B cell (primary cell): ENCODE results near the gene KCNH5. TPM values are rescaled to one million over a fixed set of nuclear protein-coding genes. Genes with fewer than 3 reads are reported as not detected.

ENCODE experiments used
- ATAC-seq: fragments of 200-7000 bp; cut with Tn5 transposase; one replicate; pipeline ENCODE4 v1.10.0; 2021; ENCODE audit warnings: low read depth, mild to moderate bottlenecking, moderate number of reproducible peaks, moderate library complexity
- CTCF ChIA-PET: fragments of 350-600 bp; sonication (Branson Sonifier 250); formaldehyde crosslinking; loops from one replicate; lab custom pipeline; 2021; ENCODE audit warnings: antibody characterized with exemption, inconsistent platforms; lab: Charles Lee
- POLR2A ChIA-PET: fragments of 350-600 bp; sonication (Branson Sonifier 250); formaldehyde crosslinking; loops from one replicate; lab custom pipeline; 2021; ENCODE audit warnings: antibody characterized with exemption; lab: Charles Lee
- DNase-seq: peaks from one replicate; pipeline ENCODE4 v3.0.0; 2013
- H2AFZ ChIP-seq: 2 replicates; pipeline ENCODE4 v1.6.1; 2012; ENCODE audit warnings: mild to moderate bottlenecking, low read depth, low read length; ENCODE audit not compliant: insufficient read depth, poor library complexity, severe bottlenecking
- H3K27ac ChIP-seq, 2 donors: 1 replicate in 1 of 2; 2 replicates in 1 of 2; pipeline ENCODE4 v1.5.1; 2012 to 2013; ENCODE audit warnings: low read length in 2 of 2, mild to moderate bottlenecking in 2 of 2, moderate library complexity in 1 of 2
- H3K27me3 ChIP-seq, 4 experiments: fragments of 200-600 bp in 1 of 4; sonication (generic) in 1 of 4; replicated peaks in 1 of 4; 1 replicate in 2 of 4; 2 replicates in 2 of 4; pipeline versions ENCODE4 v1.6.1 to v1.7.0; 2013 to 2016; ENCODE audit warnings: low read length in 3 of 4, mild to moderate bottlenecking in 2 of 4, mixed read lengths in 1 of 4, moderate library complexity in 1 of 4; ENCODE audit not compliant: insufficient read depth in 4 of 4, control insufficient read depth in 3 of 4; ENCODE audit errors: control extremely low read depth in 1 of 4
- H3K36me3 ChIP-seq, 2 experiments: replicated peaks in 1 of 2; 1 replicate in 1 of 2; 2 replicates in 1 of 2; pipeline versions ENCODE4 v1.6.1 to v1.7.1; 2013; ENCODE audit warnings: low read length in 1 of 2; ENCODE audit not compliant: insufficient read depth in 2 of 2, control insufficient read depth in 1 of 2; ENCODE audit errors: control extremely low read depth in 1 of 2, extremely low read depth in 1 of 2
- H3K4me1 ChIP-seq, 2 donors: fragments of 200-600 bp in 1 of 2; sonication (generic) in 1 of 2; 1 replicate in 1 of 2; 2 replicates in 1 of 2; pipeline versions ENCODE4 v1.5.1 to v1.6.1; 2013 to 2017; ENCODE audit warnings: low read length in 2 of 2; ENCODE audit not compliant: control insufficient read depth in 2 of 2, insufficient read depth in 2 of 2
- H3K4me2 ChIP-seq: replicated peaks from 2 replicates; pipeline ENCODE3; 2012; ENCODE audit warnings: mild to moderate bottlenecking, low read depth, low read length; ENCODE audit not compliant: poor library complexity, severe bottlenecking
- H3K4me3 ChIP-seq, 5 experiments: fragments of 200-600 bp in 1 of 5; sonication (generic) in 1 of 5; 1 replicate in 3 of 5; 2 replicates in 2 of 5; pipeline versions ENCODE4 v1.5.1 to v1.7.0; 2011 to 2016; ENCODE audit warnings: low read length in 4 of 5, mild to moderate bottlenecking in 4 of 5, low read depth in 2 of 5, control low read depth in 1 of 5, moderate library complexity in 1 of 5; ENCODE audit not compliant: insufficient read depth in 1 of 5; ENCODE audit errors: control extremely low read depth in 1 of 5, extremely low read depth in 1 of 5
- H3K79me2 ChIP-seq: fragments of 200-600 bp; sonication (generic); one replicate; pipeline ENCODE4 v1.6.0; 2016; ENCODE audit warnings: low read length; ENCODE audit not compliant: control insufficient read depth, insufficient read depth
- H3K9ac ChIP-seq: fragments of 200-600 bp; sonication (generic); 2 replicates; pipeline ENCODE4 v1.6.1; 2017; ENCODE audit warnings: mild to moderate bottlenecking, low read length, moderate library complexity
- H3K9me3 ChIP-seq, 3 donors: one replicate each; pipeline versions ENCODE4 v1.6.1 to v1.7.1; 2013; ENCODE audit warnings: low read length in 2 of 3; ENCODE audit not compliant: control insufficient read depth in 2 of 3, insufficient read depth in 1 of 3; ENCODE audit errors: control extremely low read depth in 1 of 3
- H4K20me1 ChIP-seq: 2 replicates; pipeline ENCODE4 v1.6.0; 2012; ENCODE audit warnings: mild to moderate bottlenecking, low read length; ENCODE audit not compliant: insufficient read depth, control insufficient read depth, poor library complexity, severe bottlenecking
- H3K27ac Mint-ChIP-seq: one replicate; pipeline ENCODE4 v1.8.0; 2021; ENCODE audit warnings: mixed read lengths
- H3K27me3 Mint-ChIP-seq: one replicate; pipeline ENCODE4 v1.8.0; 2021; ENCODE audit warnings: mixed read lengths
- H3K4me1 Mint-ChIP-seq: one replicate; pipeline ENCODE4 v1.8.0; 2021; ENCODE audit warnings: mixed read lengths
- H3K4me3 Mint-ChIP-seq: one replicate; pipeline ENCODE4 v1.8.0; 2021; ENCODE audit warnings: mixed read lengths
- H3K9me3 Mint-ChIP-seq: one replicate; pipeline ENCODE4 v1.8.0; 2022; ENCODE audit warnings: mixed read lengths; ENCODE audit not compliant: insufficient read depth
- CTCF ChIP-seq: fragments of 200-600 bp; IDR thresholded peaks from one replicate; pipeline ENCODE4 v1.8.0; 2022; ENCODE audit warnings: antibody characterized with exemption, mild to moderate bottlenecking
- EZH2 ChIP-seq: IDR thresholded peaks from 2 replicates; pipeline ENCODE4 v1.6.1; 2012; ENCODE audit warnings: borderline replicate concordance, low read depth, mild to moderate bottlenecking, moderate library complexity, low read length; ENCODE audit not compliant: insufficient read depth, poor library complexity, severe bottlenecking
- WGBS: methylation state at CpG from one replicate; pipeline ENCODE4 v1.1.5; 2013; ENCODE audit warnings: missing lambda C conversion rate; ENCODE audit not compliant: insufficient coverage; 5-methylcytosine and 5-hydroxymethylcytosine counted together
- intact Hi-C: fragments of 100-400 bp; cut with micrococcal nuclease; formaldehyde crosslinking; loops from one replicate; pipeline ENCODE4 v1.10.0; 2022
- polyA plus RNA-seq: library from polyadenylated mRNA; depleted of rRNA; stranded (reverse); fragments of >200 nt; gene quantifications from 2 replicates; pipeline ENCODE4 v1.2.3, GENCODE V29; 2012
- total RNA-seq, 2 donors: library from RNA; stranded (reverse); fragments of 120-200 nt in 1 of 2; gene quantifications; 1 replicate in 1 of 2; 2 replicates in 1 of 2; pipeline versions ENCODE4 v1.2.3 to v1.2.4, GENCODE V29; 2013 to 2022

The KCNH5 gene
- total and polyA plus RNA-seq, 2 donors (not counting 1 experiment from before 2014, with no cell fraction given) = not detected

- H3K4me2 ChIP-seq = no peak overlapping the region
- TF ChIP-seq CTCF (no peak), EZH2 (no peak)
- ChIA-PET CTCF (no interaction called here), POLR2A (no interaction called here)
- H3K9me3 ChIP-seq = no peaks in the 10 kb centered on the region
- no peaks in the 10 kb centered on the region for H3K79me2 ChIP-seq
- Mint-ChIP-seq H3K4me3 (no peak overlapping the region), H3K4me1 (no peaks in the 10 kb centered on the region), H3K27ac (no peak overlapping the region), H3K27me3 (no peaks in the 10 kb centered on the region), H3K9me3 (no peaks in the 10 kb centered on the region)
- H3K27me3 ChIP-seq = no peaks in the 10 kb centered on the region
- WGBS = no CpG with 5 or more reads among the region's 1 CpG
- H3K4me1 ChIP-seq = no peaks in the 10 kb centered on the region
- ATAC-seq = no peak
- H3K36me3 ChIP-seq = no peaks in the 10 kb centered on the region
- intact Hi-C loops = no loop called here
- H3K9ac ChIP-seq = no peak overlapping the region
- DNase-seq = no peak
- H3K27ac ChIP-seq = no peak overlapping the region
- H4K20me1 ChIP-seq = no peaks in the 10 kb centered on the region
- H3K4me3 ChIP-seq = no peak overlapping the region
- H2AFZ ChIP-seq = no peak overlapping the region
Observed at GRCh38 chr14:62908506-62908905, 136.8 kb downstream of the KCNH5 start.

GRCh38 chr14:62905566-62905965, 139.7 kb downstream of the KCNH5 start:
- ATAC-seq (no peak), DNase-seq (no peak)
- H3K4me3 ChIP-seq = no peak overlapping the region
- H3K9me3 ChIP-seq = no peaks in the 10 kb centered on the region
- H3K4me2 ChIP-seq = no peak overlapping the region
- WGBS = 88% methylated on average over 1 of the region's 2 CpGs
- H3K27ac Mint-ChIP-seq = no peak overlapping the region
- H3K27me3 Mint-ChIP-seq = no peaks in the 10 kb centered on the region
- no peak overlapping the region for H2AFZ ChIP-seq
- H3K9ac ChIP-seq = no peak overlapping the region
- H3K27ac ChIP-seq = no peak overlapping the region
- H3K36me3 ChIP-seq = no peaks in the 10 kb centered on the region
- intact Hi-C loops = no loop called here
- CTCF ChIA-PET = no interaction called here
- no peaks in the 10 kb centered on the region for H4K20me1 ChIP-seq
- POLR2A ChIA-PET = no interaction called here
- no peaks in the 10 kb centered on the region for H3K27me3 ChIP-seq
- no peaks in the 10 kb centered on the region for H3K9me3 Mint-ChIP-seq
- no peaks in the 10 kb centered on the region for H3K79me2 ChIP-seq
- TF ChIP-seq CTCF (no peak), EZH2 (no peak)
- no peak overlapping the region for H3K4me3 Mint-ChIP-seq
- H3K4me1 Mint-ChIP-seq = no peaks in the 10 kb centered on the region
- H3K4me1 ChIP-seq = no peaks in the 10 kb centered on the region
